ENCODE data around the gene FAM43B. TPM values are rescaled to one million over a fixed set of nuclear protein-coding genes. Genes with fewer than 3 reads are reported as not detected.
A peak's percentile ranks its signal among the peaks of the same experiment; 100 is the strongest.

The FAM43B gene
- total and polyA plus RNA-seq, 2 donors from 2014 or later: 1.7 to 2.5 TPM

DNA sequence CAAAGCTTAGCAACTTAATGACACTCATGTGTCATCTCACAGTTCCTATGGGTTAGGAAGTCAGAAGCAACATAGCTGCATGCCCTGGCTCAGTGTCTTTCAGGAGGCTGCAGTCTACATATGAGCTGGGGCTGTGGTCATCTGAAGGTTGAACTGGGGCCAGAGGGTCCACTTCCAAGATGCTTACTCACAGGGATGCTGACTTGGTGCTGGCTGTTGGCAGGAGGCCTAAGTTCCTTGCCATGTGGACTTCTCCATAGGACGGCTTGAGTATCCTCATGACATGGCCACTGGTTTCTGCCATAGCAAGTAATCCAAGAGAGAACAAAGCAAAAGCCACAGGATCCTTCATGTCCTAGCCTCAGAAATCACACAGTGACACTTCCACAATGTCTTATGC, 12.1 kb upstream of the FAM43B start:
- Histone ChIP-seq H3K36me3 (ENCODE audit: control insufficient read depth in 2 of 3, insufficient read depth in 3 of 3, low read length in 3 of 3) (no peaks in the 10 kb centered on the region), H3K27ac (ENCODE audit: low read depth in 2 of 2, low read length in 2 of 2) (no peak overlapping the region), H3K9me3 (ENCODE audit: control insufficient read depth in 2 of 3, insufficient read depth in 1 of 3, low read length in 3 of 3) (no peaks in the 10 kb centered on the region), H3K9ac (ENCODE audit: low read length in 3 of 3) (no peak overlapping the region), H3K4me1 (ENCODE audit: control insufficient read depth in 2 of 3, insufficient read depth in 2 of 3, low read depth in 1 of 3, low read length in 3 of 3) (no peaks in the 10 kb centered on the region), H3K27me3 (ENCODE audit: control insufficient read depth, insufficient read depth, low read length) (no peaks in the 10 kb centered on the region), H3K4me3 (ENCODE audit: low read length in 3 of 3) (no peak overlapping the region)
- intact Hi-C loops (cut with DNase I): no loop called here
- no peak for FAIRE-seq
- DNase-seq: peak in 1 of 5 donors; percentile 20
- TF ChIP-seq, protein P1, sequence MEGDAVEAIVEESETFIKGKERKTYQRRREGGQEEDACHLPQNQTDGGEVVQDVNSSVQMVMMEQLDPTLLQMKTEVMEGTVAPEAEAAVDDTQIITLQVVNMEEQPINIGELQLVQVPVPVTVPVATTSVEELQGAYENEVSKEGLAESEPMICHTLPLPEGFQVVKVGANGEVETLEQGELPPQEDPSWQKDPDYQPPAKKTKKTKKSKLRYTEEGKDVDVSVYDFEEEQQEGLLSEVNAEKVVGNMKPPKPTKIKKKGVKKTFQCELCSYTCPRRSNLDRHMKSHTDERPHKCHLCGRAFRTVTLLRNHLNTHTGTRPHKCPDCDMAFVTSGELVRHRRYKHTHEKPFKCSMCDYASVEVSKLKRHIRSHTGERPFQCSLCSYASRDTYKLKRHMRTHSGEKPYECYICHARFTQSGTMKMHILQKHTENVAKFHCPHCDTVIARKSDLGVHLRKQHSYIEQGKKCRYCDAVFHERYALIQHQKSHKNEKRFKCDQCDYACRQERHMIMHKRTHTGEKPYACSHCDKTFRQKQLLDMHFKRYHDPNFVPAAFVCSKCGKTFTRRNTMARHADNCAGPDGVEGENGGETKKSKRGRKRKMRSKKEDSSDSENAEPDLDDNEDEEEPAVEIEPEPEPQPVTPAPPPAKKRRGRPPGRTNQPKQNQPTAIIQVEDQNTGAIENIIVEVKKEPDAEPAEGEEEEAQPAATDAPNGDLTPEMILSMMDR (IDR thresholded peaks at IDR 0.05; ENCODE audit: borderline replicate concordance, extremely low read depth, insufficient read depth): no peak

- Histone ChIP-seq H3K36me3 (ENCODE audit: control insufficient read depth in 2 of 3, insufficient read depth in 3 of 3, low read length in 3 of 3) (no peaks in the 10 kb centered on the region), H3K27ac (ENCODE audit: low read depth in 2 of 2, low read length in 2 of 2) (no peak overlapping the region), H3K27me3 (ENCODE audit: control insufficient read depth, insufficient read depth, low read length) (no peaks in the 10 kb centered on the region), H3K4me1 (ENCODE audit: control insufficient read depth in 2 of 3, insufficient read depth in 2 of 3, low read depth in 1 of 3, low read length in 3 of 3) (peaks cover 0 to 2% (median 0%) of the 10 kb centered on the region in 3 donors), H3K4me3 (ENCODE audit: low read length in 3 of 3) (no peak overlapping the region), H3K9me3 (ENCODE audit: control insufficient read depth in 2 of 3, insufficient read depth in 1 of 3, low read length in 3 of 3) (no peaks in the 10 kb centered on the region), H3K9ac (ENCODE audit: low read length in 3 of 3) (no peak overlapping the region)
- DNase-seq: no peak
- intact Hi-C loops (cut with DNase I): no loop called here
- TF ChIP-seq, protein P1 (IDR thresholded peaks at IDR 0.05; ENCODE audit: borderline replicate concordance, extremely low read depth, insufficient read depth): no peak
- no peak for FAIRE-seq
Measured at GRCh38 chr1:20546637-20547036, 5.7 kb upstream of the FAM43B start.

GRCh38 chr1:20551161-20551560, 1.2 kb upstream of the FAM43B start:
- no peak for FAIRE-seq
- H3K27me3 ChIP-seq (ENCODE audit: control insufficient read depth, insufficient read depth, low read length): no peaks in the 10 kb centered on the region
- H3K9ac ChIP-seq (ENCODE audit: low read length in 3 of 3): no peak overlapping the region
- no peak overlapping the region for H3K27ac ChIP-seq (ENCODE audit: low read depth in 2 of 2, low read length in 2 of 2)
- no peaks in the 10 kb centered on the region for H3K36me3 ChIP-seq (ENCODE audit: control insufficient read depth in 2 of 3, insufficient read depth in 3 of 3, low read length in 3 of 3)
- intact Hi-C loops (cut with DNase I): no loop called here
- TF ChIP-seq, protein P1 (IDR thresholded peaks at IDR 0.05; ENCODE audit: borderline replicate concordance, extremely low read depth, insufficient read depth): no peak
- DNase-seq: no peak
- no peak overlapping the region for H3K4me3 ChIP-seq (ENCODE audit: low read length in 3 of 3)
- peaks cover 0 to 12% (median 0%) of the 10 kb centered on the region in 3 donors for H3K4me1 ChIP-seq (ENCODE audit: control insufficient read depth in 2 of 3, insufficient read depth in 2 of 3, low read depth in 1 of 3, low read length in 3 of 3)
- H3K9me3 ChIP-seq (ENCODE audit: control insufficient read depth in 2 of 3, insufficient read depth in 1 of 3, low read length in 3 of 3): no peaks in the 10 kb centered on the region
